GM21423 (cell line): ENCODE measurements around the gene CRHR2.

Source experiments
- ATAC-seq: cut with Tn5 transposase; IDR thresholded peaks from one replicate; pipeline ENCODE4 v1.9.1; 2021; ENCODE audit warnings: mild to moderate bottlenecking, moderate library complexity; ENCODE audit not compliant: unreplicated experiment

CRHR2 gene

DNA sequence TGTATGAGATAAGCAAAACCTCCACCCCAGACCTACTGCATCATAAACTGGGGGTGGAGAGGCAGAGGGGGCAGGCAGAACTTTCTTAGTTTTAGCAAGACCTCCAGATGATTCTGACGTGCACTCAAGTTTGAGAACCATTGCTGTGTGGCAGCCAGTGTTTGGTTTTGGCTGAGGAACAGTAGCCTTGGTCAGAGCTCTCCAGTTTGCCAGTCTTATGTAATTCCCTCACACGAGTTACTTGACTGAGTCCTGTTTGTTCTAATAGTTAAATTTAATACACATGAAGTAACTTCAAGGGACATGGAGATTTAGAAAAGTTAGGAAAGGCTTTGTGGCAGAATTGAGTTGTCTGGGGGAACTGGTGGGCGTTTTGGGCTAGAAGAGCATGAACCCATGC, 49.0 kb downstream of the CRHR2 start:
- ATAC-seq: no peak

DNA sequence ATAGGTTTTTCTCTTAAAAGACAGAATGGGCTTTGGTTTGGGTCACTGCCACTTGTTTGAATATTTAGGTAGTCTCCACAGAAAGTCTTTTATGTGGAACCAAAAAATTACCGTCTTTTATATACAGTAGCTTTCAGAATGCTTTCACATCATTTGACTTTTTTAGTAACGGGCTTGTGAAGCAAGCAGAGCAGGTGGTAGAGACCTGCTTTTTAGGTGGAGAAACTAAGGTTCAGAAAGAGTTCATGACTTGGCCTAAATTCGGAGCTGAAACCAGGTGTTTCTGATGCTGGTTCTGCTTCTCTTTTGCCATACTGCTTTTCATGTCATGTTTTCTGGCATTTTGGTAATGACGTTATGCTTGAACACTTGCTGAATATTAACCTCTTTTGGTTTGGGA, 51.3 kb downstream of the CRHR2 start:
- ATAC-seq: no peak

DNA sequence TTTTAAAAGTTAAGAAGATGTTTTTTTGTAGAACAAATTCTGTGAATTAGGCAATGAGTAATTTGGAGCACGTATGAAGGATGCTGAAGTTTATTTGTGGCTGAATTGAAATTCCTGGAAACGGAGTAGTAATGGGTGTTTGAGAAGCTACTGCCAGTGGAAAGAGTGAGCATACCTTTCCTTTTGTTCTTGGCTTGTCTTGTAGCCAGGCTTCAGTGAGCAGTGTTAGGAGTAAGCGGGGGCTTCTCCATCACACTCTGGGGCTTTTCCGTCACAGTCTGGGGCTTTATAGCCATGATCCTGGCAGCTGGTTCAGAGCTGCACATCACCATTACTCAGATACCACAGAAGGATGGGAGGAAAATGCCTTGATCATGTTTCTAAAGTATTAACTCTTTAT, 55.2 kb downstream of the CRHR2 start:
- ATAC-seq: no peak

DNA sequence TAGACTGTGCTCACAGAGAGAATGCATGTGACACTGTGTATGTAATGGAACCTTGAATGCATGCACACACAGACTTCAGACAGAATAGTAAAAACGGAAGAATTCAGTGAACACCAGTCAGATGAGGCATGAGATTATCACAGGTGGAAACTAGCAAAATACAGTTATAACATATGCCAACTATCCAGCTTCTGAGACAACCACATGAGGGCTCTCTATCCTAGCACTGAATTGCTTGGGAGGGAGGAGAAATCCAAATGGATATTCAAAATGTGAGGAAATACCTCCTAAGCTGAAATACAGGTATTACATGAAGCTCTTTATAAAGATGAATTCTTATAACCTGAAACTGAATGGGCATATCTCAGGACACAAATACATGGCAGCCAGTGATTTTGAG, 57.0 kb downstream of the CRHR2 start:
- no peak for ATAC-seq

DNA sequence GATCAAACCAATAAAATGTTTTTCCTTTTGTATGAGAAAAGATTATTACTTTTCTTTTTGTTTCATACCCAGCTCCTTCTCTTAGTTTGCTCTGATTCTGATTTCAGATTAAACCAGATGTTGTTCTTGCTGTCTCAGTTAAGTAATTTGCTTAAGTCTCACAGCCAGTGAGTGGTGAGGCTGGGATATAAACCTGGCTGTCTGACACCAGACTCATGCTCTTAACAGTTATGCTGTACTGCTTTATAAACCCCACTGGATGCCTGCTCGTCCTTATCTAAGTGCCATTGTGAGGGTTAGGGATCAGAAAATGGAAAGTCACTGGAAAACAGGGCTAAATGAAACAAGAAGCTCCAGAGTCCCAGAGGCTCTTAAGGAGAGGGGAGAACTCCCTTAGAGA, 63.3 kb downstream of the CRHR2 start:
- ATAC-seq: no peak

DNA sequence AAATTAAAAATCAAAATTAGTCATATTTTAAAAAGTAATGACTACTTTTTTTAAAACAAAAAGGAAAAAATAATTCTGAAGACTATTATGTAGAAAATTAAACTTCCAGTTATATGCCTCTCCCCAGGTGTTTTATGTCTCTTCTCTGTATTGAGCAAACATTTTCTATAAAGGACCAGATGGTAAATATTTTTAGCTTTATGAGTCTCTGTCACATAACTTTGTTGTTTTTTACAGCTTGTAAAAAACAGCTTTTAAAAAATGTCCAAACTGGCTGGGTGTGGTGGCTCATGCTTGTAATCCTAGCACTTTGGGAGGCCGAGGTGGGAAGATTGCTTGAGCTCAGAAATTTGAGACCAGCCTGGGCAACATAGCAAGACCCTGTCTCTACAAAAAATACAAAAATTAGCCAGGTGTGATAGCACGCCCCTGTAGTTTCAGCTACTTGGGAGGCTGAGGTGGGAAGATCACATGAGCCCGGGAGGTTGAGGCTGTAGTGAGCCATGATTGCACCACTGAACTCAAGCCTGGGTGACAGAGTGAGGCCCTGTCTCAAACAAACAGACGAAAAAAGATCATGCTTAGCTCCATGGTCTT, 64.1 kb downstream of the CRHR2 start:
- no peak for ATAC-seq

DNA sequence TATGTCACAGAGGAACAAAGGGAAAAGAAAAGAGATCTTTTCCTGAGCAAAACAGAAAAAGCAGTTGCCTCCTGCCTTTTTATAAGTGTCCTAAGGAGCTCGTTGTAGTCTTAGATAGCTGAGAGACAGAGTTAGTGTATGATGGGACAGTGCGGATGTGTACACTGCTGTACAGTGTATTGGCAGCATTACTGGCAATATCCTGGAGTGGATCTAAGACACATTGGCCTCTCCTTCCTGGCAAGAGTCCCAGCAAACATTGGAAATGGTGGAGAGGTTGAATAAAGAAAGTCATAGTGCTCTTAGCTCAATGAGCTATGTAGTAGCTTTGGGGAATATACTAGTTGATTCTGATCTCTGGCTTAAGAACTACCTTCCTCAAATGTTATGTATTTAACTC, 64.9 kb downstream of the CRHR2 start:
- ATAC-seq: no peak

DNA sequence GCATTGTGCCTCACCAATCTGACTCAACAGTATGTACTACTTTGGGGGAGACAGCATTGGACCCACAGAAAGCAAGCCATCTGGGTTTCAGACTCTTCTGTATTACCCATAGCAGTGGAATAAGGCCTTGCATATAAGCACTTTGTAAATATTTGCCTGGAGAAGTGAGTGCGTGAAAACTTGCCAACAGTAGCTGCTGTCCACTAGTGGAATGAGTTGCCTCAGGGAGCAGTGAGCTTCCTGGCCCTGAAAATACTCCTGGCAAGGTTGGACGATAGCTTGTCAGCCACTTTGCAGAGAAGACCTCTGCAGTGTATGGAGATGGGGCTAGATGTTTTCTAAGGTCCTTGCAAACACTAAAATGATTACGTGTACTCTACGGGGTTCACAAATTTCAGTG, 65.9 kb downstream of the CRHR2 start:
- ATAC-seq: no peak

DNA sequence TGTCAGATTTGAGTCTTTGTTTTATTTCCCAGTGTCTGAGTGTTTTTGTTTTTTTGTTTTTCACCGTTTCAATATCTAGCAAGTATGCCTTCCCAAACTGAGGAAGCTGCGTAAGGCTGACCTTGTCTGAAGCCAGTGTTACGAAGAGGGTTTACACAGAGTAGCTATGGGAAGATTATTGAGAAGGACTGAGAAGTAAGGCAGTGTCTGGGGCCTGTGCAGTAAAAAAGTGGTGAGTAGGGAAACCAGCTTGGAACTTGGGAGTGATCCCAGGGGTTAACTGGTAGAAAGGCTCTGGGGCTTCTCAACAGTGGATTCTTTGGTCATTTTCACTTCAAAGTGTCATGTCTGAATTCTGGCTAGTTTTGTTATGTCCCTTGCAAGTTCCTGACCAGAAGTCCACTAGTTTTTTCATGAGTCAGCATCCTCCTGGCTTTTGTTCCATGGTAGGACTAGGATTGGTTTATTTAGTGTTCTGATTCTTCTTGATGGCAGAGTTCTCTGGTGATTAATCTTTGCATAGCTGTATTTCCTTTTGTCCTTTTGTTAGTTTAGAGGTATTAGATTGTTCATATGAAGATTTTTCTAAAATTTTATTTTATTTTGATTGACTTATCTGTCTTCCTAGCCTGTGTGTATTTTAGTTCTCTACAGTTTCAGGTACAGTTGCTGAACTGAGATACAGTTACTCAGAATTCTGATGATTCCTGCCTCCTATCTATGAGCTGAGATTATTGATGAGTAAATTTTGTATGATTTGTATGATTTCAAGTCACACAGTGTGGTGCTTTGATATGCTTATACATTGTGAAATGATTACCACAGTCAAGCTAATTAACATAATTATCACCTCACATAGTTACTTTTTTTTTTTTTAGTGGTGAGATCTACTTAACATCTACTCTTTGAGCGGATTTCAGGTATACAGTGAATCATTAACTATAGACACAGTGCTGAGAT, 68.6 kb downstream of the CRHR2 start:
- ATAC-seq: no peak

DNA sequence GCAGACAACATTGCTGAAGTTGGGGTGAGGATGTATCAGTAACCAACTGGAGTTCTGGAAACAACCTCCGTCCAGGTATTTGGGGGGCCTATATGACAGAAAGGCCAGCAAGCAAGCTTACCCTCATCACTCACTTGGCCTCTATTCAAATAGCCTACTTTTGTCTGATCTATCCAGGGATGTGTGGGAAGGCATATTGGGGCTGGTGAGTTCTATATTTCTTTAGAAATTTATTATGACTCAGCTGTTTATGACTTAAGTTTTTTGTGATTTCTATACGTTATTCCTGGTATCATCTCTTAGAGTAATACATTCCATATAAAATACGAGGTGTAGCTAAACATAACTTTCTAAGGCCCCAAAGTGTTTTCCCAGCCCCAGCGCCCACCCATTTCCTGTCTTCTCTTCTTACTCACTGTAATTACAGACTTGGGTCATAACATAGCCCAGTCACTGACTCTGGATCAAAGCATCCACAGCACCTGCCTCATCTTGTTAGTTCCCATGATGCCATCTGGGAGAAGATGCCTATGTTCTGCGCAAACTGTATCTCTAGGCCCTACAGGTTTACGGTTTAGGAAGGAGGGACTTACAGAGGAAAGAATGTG, 69.5 kb downstream of the CRHR2 start:
- ATAC-seq: no peak

DNA sequence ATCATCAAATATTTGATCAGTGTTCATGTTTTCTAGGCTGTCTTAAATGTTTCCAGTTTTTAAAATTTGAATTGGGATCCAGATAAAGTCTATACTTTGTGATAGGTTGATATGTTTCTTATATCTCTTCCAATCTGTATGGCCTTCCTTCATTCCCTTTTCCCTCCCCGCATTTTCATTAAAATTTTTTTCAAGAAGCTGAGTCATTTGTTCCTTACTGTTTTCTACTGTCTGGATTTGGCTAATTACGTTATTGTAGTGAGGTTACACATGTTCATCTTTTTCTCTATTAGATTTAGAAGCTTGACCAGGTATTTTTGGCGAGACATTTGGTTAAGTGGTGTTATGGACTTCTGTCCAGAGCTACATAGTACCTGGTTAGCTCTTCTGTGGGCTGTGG, 76.4 kb downstream of the CRHR2 start:
- no peak for ATAC-seq

DNA sequence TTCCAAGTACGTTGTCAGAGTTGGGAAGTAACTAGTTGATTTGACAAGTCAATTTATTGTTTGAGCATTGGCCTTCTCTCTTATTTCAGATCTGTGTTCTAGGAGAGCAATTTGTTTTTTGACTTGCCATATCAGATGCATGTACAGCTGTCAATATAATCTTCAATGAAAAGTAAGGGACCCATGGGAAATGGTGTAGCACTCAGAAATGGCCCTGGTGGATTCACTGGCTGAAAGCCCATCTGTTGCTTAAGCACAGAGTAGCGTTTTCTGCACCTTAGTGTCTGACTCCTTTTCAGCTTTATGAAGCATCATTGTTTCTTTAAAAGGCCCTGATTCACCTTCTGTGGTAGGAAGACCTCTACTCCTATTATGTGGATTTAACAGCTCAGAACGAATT, 77.4 kb downstream of the CRHR2 start:
- no peak for ATAC-seq
